Fibroblast of lung (primary cell): ENCODE data around the gene GPR25. TPM values are rescaled to one million over a fixed set of nuclear protein-coding genes. Genes with fewer than 3 reads are reported as not detected.

Experiments used
- DNase-seq, 2 donors: peaks; one replicate each; pipeline versions ENCODE4 v3.0.0 to v3.0.0-alpha.2; 2010; ENCODE audit warnings: low read depth in 2 of 2
- H2AFZ ChIP-seq: 2 replicates; pipeline ENCODE4 v1.5.1; 2012; ENCODE audit warnings: low read length, control low read depth, inconsistent platforms
- H3K27ac ChIP-seq: 2 replicates; pipeline ENCODE4 v1.5.1; 2011; ENCODE audit warnings: low read length, control low read depth; ENCODE audit not compliant: insufficient read depth
- H3K27me3 ChIP-seq: 2 replicates; pipeline ENCODE4 v1.5.1; 2011; ENCODE audit warnings: mild to moderate bottlenecking, low read length; ENCODE audit not compliant: control insufficient read depth, insufficient read depth
- H3K36me3 ChIP-seq: 2 replicates; pipeline ENCODE4 v1.5.1; 2011; ENCODE audit warnings: low read length; ENCODE audit not compliant: control insufficient read depth, insufficient read depth
- H3K4me1 ChIP-seq: 2 replicates; pipeline ENCODE4 v1.5.1; 2011; ENCODE audit warnings: low read length; ENCODE audit not compliant: control insufficient read depth, insufficient read depth; ENCODE audit errors: extremely low read depth
- H3K4me2 ChIP-seq: 2 replicates; pipeline ENCODE4 v1.5.1; 2011; ENCODE audit warnings: low read length, control low read depth; ENCODE audit not compliant: insufficient read depth; ENCODE audit errors: extremely low read depth
- H3K4me3 ChIP-seq, 4 experiments: fragments of 200-600 bp in 1 of 4; sonication (generic) in 1 of 4; replicated peaks in 1 of 4; 2 replicates each; pipeline ENCODE4 v1.5.1; 2011 to 2016; ENCODE audit warnings: low read length in 4 of 4, low read depth in 3 of 4, mild to moderate bottlenecking in 3 of 4, control low read depth in 2 of 4, inconsistent platforms in 1 of 4, mixed read lengths in 1 of 4; ENCODE audit not compliant: insufficient read depth in 1 of 4; ENCODE audit errors: control extremely low read depth in 1 of 4
- H3K79me2 ChIP-seq: 2 replicates; pipeline ENCODE4 v1.5.1; 2012; ENCODE audit warnings: mild to moderate bottlenecking, low read length, inconsistent platforms; ENCODE audit not compliant: control insufficient read depth, insufficient read depth
- H3K9ac ChIP-seq: 2 replicates; pipeline ENCODE4 v1.5.1; 2011; ENCODE audit warnings: mild to moderate bottlenecking, low read length, control low read depth; ENCODE audit not compliant: insufficient read depth
- H3K9me3 ChIP-seq: 2 replicates; pipeline ENCODE4 v1.5.1; 2012; ENCODE audit warnings: low read depth, low read length; ENCODE audit not compliant: control insufficient read depth, insufficient read depth
- H4K20me1 ChIP-seq: 2 replicates; pipeline ENCODE4 v1.5.1; 2011; ENCODE audit warnings: low read length; ENCODE audit not compliant: control insufficient read depth, insufficient read depth; ENCODE audit errors: extremely low read depth
- CTCF ChIP-seq, 2 donors: IDR thresholded peaks in 1 of 2; conservative IDR thresholded peaks in 1 of 2; 1 replicate in 1 of 2; 2 replicates in 1 of 2; pipeline ENCODE4 v1.5.1; 2011 to 2012; ENCODE audit warnings: low read length in 2 of 2, control low read depth in 1 of 2, inconsistent platforms in 1 of 2, low read depth in 1 of 2, mild to moderate bottlenecking in 1 of 2
- EZH2 ChIP-seq: IDR thresholded peaks from 2 replicates; pipeline ENCODE4 v1.5.1; 2012; ENCODE audit warnings: low read length, control low read depth, mild to moderate bottlenecking; ENCODE audit errors: missing control alignments
- polyA plus RNA-seq, 2 donors: library from polyadenylated mRNA; depleted of rRNA in 1 of 2; stranded (reverse) in 1 of 2; unstranded in 1 of 2; fragments of >200 nt; gene quantifications; 2 replicates each; pipeline ENCODE4 v1.2.1, GENCODE V29; 2011 to 2012; ENCODE audit warnings: missing spikeins in 1 of 2
- total RNA-seq: library from RNA; depleted of rRNA; stranded (reverse); fragments of >200 nt; gene quantifications from 2 replicates; pipeline ENCODE4 v1.2.1, GENCODE V29; 2014

The GPR25 gene
- total and polyA plus RNA-seq, 2 donors (not counting 1 experiment from before 2014, with no cell fraction given), result not detected

- no peak overlapping the region for H3K4me3 ChIP-seq
- H3K27ac ChIP-seq, result no peak overlapping the region
- no peaks in the 10 kb centered on the region for H3K4me1 ChIP-seq
- TF ChIP-seq CTCF (conservative IDR thresholded peaks at IDR 0.05 in 1 of 2, IDR thresholded peaks at IDR 0.05 in 1 of 2; ENCODE audit: low read depth in 1 of 2, low read length in 2 of 2) (no peak), EZH2 (no peak)
- no peak overlapping the region for H3K9ac ChIP-seq
- no peaks in the 10 kb centered on the region for H3K9me3 ChIP-seq
- H3K36me3 ChIP-seq, result no peaks in the 10 kb centered on the region
- no peaks in the 10 kb centered on the region for H3K79me2 ChIP-seq
- H4K20me1 ChIP-seq, result no peaks in the 10 kb centered on the region
- H3K27me3 ChIP-seq, result peaks cover 52% of the 10 kb centered on the region
- no peak for DNase-seq
- H2AFZ ChIP-seq, result no peak overlapping the region
- H3K4me2 ChIP-seq, result no peak overlapping the region
These were observed 1.9 kb downstream of the GPR25 start for GRCh38 chr1:200874694-200875093.

- Histone ChIP-seq H3K4me2 (no peak overlapping the region), H3K79me2 (no peaks in the 10 kb centered on the region), H3K27me3 (peaks cover 47% of the 10 kb centered on the region), H3K27ac (no peak overlapping the region), H3K4me3 (no peak overlapping the region), H3K9ac (no peak overlapping the region), H3K4me1 (no peaks in the 10 kb centered on the region), H4K20me1 (no peaks in the 10 kb centered on the region), H3K36me3 (no peaks in the 10 kb centered on the region), H3K9me3 (no peaks in the 10 kb centered on the region), H2AFZ (no peak overlapping the region)
- TF ChIP-seq CTCF (conservative IDR thresholded peaks at IDR 0.05 in 1 of 2, IDR thresholded peaks at IDR 0.05 in 1 of 2; ENCODE audit: low read depth in 1 of 2, low read length in 2 of 2) (no peak), EZH2 (no peak)
- DNase-seq, result no peak
These were observed 2.6 kb downstream of the GPR25 start for GRCh38 chr1:200875416-200875815.

- no peak for DNase-seq
- Histone ChIP-seq H3K79me2 (no peaks in the 10 kb centered on the region), H3K36me3 (no peaks in the 10 kb centered on the region), H3K4me2 (no peak overlapping the region), H3K4me1 (no peaks in the 10 kb centered on the region), H3K27ac (no peak overlapping the region), H3K9me3 (no peaks in the 10 kb centered on the region), H4K20me1 (no peaks in the 10 kb centered on the region), H3K9ac (no peak overlapping the region), H2AFZ (no peak overlapping the region), H3K27me3 (peaks cover 36% of the 10 kb centered on the region), H3K4me3 (no peak overlapping the region)
- TF ChIP-seq EZH2, result no peak
- TF ChIP-seq CTCF (conservative IDR thresholded peaks at IDR 0.05 in 1 of 2, IDR thresholded peaks at IDR 0.05 in 1 of 2; ENCODE audit: low read depth in 1 of 2, low read length in 2 of 2), result no peak
These were observed 4.2 kb downstream of the GPR25 start for GRCh38 chr1:200877010-200877409.
